ENCODE measurements around the gene CEP72.
"Not testable (repeated sequence)": the region's sequence is repeated elsewhere in the genome, so short reads cannot be mapped to it uniquely, and the experiment has no call there.

The CEP72 gene

DNA sequence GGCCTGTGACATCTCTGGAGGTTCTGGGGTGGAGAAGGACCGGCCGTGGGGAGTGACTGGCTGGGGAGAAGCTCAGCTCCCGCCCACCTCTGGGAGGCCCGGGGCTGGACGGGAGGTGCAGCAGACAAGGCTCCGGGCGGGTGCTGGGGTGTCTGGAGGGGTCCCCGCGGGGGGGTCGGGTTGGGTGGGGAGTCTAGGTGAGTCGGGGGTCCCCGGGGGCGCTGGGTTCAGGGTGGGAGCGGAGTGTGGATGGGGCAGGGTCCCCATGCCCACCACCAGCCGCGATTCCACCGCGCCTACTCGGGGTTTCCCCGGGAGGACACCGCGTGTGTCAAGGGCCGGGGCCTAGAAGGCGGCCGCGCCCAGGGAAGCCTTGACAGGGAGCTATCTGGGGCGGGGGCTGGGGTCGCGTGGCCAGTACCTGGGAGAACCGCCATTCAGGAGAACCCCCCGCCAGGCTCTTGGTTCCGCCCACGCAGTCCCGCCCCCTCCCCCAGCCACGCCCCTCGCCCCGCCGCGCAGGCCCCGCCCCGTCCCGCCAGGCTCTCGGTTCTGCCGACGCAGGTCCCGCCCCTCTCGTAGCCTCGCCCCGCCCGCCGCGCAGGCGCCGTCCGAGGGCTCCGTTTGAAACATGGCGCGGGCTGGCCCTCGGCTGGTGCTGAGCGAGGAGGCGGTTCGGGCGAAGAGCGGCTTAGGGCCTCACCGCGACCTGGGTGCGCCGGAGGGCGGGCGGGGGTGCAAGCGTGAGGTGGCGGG is at the start of gene CEP72:
CEP72 (plus strand) TSS at position 610 of the 756 bp plus-strand sequence; CDS start at position 632, 22 bp downstream.
- DNase-seq (ENCODE audit: low read depth in 4 of 4, low spot score in 1 of 4), result peak; percentile 84 to 98 (median 90)

GRCh38 chr5:565782-566440 is 46.2 kb upstream of the CEP72 start:
- DNase-seq (ENCODE audit: low read depth in 4 of 4, low spot score in 1 of 4), result no peak

- DNase-seq (ENCODE audit: low read depth in 4 of 4, low spot score in 1 of 4), result no peak
These were observed 45.4 kb upstream of the CEP72 start for GRCh38 chr5:566636-567309.

GRCh38 chr5:567664-568060 is 44.5 kb upstream of the CEP72 start:
- no peak for DNase-seq (ENCODE audit: low read depth in 4 of 4, low spot score in 1 of 4)

GRCh38 chr5:568061-568781 is 43.9 kb upstream of the CEP72 start:
- DNase-seq (ENCODE audit: low read depth in 4 of 4, low spot score in 1 of 4), result no peak

GRCh38 chr5:568809-569208 is 43.3 kb upstream of the CEP72 start:
- DNase-seq (ENCODE audit: low read depth in 4 of 4, low spot score in 1 of 4), result no peak

- DNase-seq (ENCODE audit: low read depth in 4 of 4, low spot score in 1 of 4), result no peak
These were observed 42.7 kb upstream of the CEP72 start for GRCh38 chr5:569358-569867.

DNA sequence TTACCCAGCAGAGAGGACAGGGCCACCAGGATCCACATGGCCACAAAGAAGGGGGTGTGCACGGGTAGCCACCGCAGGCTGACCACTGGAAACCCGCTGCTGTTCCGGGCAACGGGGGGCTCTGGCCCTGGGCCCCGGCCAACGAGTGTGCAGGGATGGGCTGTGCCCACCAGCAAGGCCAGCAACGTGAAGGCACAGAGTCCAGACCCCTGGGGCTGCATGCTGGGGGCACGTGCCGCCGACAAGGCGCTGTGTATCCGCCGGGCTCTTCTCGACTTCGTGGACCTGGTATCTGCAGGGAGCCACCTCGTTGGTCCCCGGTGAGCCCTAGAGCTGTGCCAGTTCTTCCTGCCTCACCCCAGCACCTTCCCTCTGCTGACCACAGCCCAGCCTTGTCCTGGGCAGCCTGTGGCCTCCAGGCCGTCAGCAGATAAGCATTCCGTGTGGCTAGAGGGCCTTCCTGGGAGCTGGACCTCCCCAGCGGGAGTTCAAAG is 42.2 kb upstream of the CEP72 start:
- DNase-seq (ENCODE audit: low read depth in 4 of 4, low spot score in 1 of 4), result no peak

DNA sequence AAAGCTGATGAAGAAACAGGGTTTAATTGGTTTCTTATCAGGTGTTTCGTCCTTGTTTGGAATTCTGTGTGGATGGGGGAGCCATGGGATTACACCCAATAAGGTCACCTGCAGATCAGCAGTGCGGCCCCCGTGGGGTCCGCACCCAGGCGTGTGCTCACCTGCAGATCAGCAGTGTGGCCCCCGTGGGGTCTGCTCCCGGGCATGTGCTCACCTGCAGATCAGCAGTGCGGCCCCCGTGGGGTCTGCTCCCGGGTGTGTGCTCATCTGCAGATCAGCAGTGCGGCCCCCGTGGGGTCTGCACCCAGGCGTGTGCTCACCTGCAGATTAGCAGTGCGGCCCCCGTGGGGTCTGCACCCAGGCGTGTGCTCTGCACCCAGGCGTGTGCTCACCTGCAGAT is 41.7 kb upstream of the CEP72 start:
- no peak for DNase-seq (ENCODE audit: low read depth in 4 of 4, low spot score in 1 of 4)

DNA sequence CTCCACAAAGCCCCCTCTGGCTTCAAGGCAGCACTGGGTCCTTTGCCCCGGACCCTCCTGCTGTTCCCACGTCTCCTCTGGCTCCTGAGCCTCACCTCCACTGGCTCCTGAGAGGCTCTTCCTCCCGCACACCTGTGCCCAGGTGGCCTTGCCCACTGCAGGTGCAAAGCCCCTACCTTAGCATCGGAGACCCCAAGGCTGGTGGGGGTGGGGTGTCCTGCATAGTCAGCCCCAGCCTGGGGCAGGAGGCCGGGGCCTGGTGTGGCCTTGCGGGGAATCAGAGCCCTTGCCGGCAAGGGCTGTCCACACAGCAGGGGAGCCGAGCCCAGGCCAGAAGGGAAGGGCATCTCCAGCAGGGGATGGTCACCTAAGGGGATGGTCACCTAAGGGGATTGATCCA is 41.3 kb upstream of the CEP72 start:
- DNase-seq (ENCODE audit: low read depth in 4 of 4, low spot score in 1 of 4), result no peak

DNA sequence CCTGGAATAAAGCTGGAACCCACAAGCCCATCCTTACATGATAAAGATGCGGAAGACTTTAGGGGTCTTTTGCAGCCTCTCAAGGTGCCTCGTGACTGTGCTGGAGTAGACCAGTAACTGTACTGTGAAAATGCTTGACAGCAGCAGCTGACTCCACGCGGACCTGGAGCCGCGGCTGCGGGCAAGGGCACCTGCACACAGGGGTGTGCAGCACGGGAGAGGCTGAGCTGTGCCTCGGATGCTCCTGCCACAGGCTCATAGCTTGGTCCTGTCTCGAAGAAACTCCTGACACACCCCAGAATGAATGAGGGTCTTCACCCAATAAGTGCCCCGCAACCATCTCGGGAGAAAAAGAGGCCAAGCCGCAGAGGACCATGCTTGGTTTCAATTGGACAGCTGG is 40.3 kb upstream of the CEP72 start:
- no peak for DNase-seq (ENCODE audit: low read depth in 4 of 4, low spot score in 1 of 4)

DNA sequence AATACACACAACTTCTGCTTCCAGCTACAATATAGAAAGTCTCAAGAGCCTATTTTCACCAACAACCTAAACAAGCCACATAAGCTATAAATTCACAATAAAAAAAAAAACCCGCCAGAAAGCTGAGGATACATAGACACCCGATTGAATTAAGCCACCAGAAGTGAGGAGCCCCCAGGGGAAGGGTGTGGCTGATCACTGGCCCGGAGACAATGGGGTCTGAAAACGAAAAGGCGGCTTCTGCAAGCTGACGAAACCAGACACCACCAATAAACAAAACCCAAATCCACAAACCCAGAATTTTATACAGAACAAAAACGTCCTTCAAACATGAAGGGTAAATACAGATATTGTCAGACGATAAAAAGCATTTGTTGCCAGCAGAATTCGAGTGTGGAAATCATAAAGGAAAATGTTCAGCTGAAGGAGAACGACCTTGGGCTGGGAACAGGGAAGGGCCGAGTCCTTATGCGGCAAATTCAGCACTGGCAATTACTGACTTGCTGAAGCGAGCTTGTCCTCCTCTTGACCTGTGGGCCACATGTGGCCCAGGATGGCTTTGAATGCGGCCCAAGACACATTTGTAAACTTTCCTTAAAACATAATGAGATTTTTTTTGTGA is 39.6 kb upstream of the CEP72 start:
- no peak for DNase-seq (ENCODE audit: low read depth in 4 of 4, low spot score in 1 of 4)

GRCh38 chr5:573206-573605 is 38.9 kb upstream of the CEP72 start:
- no peak for DNase-seq (ENCODE audit: low read depth in 4 of 4, low spot score in 1 of 4)

DNA sequence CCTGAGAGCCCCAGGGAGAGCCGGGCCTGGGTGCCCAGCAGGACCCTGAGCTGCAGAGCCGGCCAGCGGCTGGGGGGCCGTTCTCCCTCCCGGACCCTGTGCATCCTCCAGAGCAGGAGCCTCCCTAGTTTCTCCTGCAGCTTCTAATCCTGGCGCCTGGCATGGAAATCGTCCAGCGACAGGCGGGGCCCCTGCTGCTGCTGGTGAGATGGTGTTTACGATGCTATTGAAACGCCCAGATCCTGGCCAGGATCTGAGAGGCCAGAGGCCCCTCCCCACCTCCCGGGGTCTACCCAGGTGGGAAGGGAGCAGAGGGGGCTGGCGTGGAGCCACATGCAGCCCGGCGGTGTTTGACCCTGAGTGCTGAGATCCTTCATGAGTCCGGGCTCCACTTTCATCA is 38.2 kb upstream of the CEP72 start:
- DNase-seq (ENCODE audit: low read depth in 4 of 4, low spot score in 1 of 4), result no peak

DNA sequence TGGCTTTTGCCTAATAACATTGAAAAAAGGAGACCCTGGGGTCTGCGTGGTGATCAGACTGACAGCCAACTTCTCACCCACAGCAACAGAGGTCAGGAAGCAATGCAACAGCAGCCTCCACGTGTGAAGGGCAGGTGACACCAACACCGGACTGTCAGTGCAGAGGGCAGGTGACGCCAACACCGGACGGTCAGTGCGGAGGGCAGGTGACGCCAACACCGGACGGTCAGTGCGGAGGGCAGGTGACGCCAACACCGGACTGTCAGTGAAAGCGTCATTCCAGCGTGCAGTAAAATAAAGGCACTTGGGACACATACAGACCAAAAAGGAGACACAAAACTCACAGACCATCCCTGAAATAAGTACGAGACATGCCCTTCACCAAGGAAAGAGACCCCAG is 37.2 kb upstream of the CEP72 start:
- no peak for DNase-seq (ENCODE audit: low read depth in 4 of 4, low spot score in 1 of 4)

DNA sequence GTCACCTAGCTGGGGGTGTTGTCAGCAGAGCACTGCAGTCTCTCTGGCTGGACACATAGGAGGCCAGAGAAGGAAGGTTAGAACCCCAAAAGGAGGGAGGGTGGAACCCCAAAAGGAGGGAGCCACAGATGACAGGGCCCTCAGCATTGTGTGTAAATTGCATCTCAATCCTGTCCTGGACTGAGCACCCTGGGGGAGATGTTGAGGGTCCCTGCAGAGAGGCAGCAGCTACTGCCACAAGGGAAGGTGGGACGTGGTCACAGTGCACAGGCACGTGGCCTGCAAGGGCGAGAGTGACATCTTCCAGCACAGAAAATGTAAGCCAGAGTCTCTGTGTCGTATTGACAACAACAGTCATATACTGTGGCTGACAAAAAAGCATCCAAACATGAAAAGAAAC is 36.5 kb upstream of the CEP72 start:
- no peak for DNase-seq (ENCODE audit: low read depth in 4 of 4, low spot score in 1 of 4)

DNA sequence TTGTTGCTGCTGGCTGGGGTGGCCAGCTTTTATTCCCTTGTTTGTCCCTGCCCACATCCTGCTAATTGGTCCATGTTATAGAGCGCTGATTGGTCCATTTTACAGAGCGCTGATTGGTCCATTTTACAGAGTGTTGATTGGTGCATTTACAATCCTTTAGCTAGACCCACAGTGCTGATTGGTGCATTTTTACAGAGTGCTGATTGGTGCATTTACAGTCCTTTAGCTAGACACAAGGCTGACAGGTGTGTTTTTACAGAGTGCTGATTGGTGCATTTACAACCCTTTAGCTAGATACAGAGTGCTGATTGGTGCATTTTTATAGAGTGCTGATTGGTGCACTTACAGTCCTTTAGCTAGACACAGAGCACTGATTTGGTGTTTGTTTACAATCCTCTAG is 34.9 kb upstream of the CEP72 start:
- DNase-seq (ENCODE audit: low read depth in 4 of 4, low spot score in 1 of 4), result not testable (repeated sequence)

GRCh38 chr5:577800-578199 is 34.3 kb upstream of the CEP72 start:
- DNase-seq (ENCODE audit: low read depth in 4 of 4, low spot score in 1 of 4), result no peak

DNA sequence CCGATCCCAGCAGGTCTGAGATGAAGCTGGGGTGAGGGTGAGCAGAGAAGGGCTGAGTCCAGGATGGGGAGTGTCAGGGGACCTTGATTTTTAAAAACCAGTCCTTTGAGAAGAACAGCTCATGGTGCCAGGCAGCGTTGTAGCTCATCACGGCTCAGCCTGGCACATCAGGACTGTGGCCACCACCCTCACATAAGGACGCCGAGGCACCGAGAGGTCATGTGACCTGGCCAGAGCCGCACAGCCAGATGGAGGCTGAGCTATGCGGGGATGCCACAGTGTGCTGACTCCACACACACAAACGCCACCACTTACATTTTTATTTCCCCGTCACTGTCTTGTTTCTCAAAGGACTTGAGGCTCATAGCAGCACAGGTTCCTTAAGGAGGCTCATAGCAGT is 32.9 kb upstream of the CEP72 start:
- DNase-seq (ENCODE audit: low read depth in 4 of 4, low spot score in 1 of 4), result no peak

- no peak for DNase-seq (ENCODE audit: low read depth in 4 of 4, low spot score in 1 of 4)
These were observed 32.3 kb upstream of the CEP72 start for GRCh38 chr5:579746-580366.

Data from stimulated activated CD4-positive, alpha-beta T cell treated with anti-CD3 and anti-CD28 coated beads, Interleukin-1b, Interleukin-23, amount 100 ng/mL, for 24 hours (primary cell).